Suppressor macrophage treated with lipopolysaccharide for 1 hour (primary cell): ENCODE data around the gene ELOVL6.
"Not testable (repeated sequence)": the region's sequence is repeated elsewhere in the genome, so short reads cannot be mapped to it uniquely, and the experiment has no call there.

Experiments used
- DNase-seq, 3 donors: peaks; one replicate each; pipeline ENCODE4 v3.0.0-alpha.2; 2020 to 2022

ELOVL6 gene

DNA sequence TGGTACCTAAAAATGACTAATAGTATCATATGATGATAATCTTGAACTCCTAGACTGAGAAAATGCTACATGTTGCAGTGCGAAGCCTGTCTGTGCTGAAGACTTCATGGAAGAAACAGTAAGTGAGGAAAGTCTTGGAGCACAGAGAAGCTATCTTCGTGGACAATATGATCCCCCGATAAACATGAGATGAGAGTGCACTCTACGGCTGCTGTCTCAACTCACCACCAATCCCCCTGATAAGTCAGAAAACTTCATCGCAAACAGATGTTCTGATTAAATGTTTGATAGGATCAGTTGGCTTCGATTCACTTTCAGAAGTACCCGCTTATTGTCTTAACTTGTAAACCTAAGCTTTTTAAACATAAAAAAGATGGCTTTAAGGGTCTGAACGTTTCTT, 130.2 kb downstream of the ELOVL6 start:
- no peak for DNase-seq

DNA sequence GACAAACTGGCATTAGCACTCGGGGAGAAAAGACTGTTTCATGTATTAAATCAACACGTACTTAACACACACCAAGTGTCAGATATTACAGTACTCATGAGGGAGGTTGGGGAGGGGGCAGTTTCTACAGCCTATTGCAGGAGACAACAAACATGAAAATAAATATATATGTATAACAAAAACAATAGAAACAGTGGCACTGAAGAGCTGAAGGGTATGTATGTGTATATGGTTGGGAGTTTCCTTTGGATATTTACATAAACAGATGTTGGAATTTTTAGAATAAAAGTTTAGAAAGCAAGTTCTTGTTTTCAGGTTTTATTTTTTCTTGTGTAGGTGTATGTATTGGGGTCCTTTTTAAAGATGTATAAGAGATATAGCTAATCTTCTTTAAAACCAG, 133.5 kb downstream of the ELOVL6 start:
- DNase-seq: no peak

DNA sequence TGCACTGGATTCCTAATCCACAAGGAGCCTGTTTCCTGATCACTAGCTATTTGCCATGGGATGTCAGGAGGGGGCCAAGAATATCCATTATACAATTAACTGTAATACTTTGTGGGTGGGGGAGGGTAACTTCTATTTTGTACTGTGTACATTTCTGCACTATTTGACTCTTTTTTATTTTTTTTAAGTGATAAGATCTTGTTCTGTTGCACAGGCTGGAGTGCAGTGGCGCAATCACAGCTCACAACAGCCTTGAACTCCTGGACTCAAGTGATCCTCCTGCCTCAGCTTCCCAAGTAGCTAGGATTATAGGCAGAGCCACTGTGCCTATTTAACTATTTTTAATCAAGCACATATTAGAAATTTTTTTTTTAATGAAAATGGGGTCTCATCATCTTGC, 134.1 kb downstream of the ELOVL6 start:
- DNase-seq: no peak

DNA sequence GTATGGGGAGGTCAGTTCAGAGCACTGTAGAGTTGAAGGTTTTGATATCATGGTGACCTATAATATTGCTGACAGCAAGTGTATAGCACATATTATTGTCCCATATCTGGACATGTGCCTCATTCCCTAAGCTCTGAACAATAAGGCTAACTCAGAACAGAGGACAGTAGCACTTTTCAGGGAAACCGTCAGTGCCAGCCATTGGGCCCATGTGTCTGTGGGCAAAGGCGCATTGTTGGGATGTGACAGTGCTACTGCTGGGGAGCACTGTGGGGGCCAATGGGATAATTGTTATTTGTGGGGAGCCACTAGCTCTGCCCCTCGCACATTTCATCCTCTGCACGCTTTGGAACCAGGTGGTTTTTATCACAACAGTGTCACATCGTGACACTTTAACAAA, 136.2 kb downstream of the ELOVL6 start:
- no peak for DNase-seq

DNA sequence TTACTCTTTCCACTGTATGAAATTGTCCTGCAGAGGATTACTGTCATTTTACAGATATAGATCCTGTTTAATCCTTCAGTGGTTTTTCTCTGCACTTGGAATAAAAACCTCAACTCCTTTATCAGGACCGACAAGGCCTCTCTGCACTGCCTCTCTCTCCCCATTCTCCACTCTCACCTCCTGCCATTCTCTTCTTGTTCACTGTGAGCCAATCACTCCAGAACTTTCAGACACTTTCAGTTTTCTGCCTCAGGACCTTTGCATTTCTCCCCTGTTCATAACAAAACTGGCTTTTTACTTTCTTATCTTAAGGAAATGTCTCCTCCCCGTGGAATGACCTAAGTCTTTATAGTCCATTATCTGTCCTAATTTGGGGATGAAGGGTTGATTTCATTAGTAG, 137.3 kb downstream of the ELOVL6 start:
- no peak for DNase-seq

DNA sequence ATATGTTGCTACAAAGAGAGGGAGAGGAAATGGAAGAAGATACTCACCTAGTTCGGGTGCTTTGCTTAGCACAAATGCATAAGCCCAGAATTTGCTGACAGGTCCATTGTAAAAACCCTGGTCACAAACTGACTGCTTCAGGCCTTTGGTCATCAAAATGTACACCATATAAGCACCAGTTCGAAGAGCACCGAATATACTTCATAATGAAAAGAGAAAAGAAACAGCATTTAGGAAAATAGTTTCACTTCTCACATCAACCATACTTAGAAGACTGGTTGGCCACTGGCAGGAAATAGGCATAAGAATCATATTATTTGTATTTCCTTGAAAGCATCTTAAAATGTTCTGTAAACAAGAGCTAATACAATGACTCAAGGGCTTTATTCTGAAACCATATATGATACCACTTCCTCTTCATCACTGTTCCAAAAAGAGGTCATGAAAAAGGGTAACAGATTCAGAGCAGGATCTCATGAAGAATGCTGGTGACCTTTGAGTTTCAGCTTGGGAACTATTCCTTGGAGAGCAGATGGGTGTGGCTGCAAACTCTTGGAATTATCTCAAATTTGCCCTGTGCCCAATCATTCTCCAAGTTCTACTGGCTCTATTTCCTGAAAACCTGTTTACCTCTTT, 138.7 kb downstream of the ELOVL6 start:
- DNase-seq: peak; percentile 5 to 56 (median 56)

DNA sequence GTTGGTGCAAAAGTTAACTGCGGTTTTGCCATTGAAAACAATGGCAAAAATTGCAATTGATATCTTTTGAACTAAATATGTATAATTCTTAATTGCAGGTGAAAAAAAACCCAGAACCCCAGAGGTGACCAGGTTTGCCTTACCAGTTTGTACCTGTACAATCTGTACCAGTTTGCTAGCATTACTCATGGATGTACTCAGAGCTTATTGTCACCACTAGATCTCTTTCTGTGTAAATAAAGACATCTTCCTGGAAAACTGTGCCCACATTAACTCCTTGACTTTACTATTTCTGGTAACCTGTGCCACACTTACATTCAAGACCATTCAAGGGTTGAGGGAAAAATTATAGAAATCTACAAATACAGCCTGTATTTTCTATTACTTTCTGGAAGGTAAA, 139.7 kb downstream of the ELOVL6 start:
- no peak for DNase-seq

DNA sequence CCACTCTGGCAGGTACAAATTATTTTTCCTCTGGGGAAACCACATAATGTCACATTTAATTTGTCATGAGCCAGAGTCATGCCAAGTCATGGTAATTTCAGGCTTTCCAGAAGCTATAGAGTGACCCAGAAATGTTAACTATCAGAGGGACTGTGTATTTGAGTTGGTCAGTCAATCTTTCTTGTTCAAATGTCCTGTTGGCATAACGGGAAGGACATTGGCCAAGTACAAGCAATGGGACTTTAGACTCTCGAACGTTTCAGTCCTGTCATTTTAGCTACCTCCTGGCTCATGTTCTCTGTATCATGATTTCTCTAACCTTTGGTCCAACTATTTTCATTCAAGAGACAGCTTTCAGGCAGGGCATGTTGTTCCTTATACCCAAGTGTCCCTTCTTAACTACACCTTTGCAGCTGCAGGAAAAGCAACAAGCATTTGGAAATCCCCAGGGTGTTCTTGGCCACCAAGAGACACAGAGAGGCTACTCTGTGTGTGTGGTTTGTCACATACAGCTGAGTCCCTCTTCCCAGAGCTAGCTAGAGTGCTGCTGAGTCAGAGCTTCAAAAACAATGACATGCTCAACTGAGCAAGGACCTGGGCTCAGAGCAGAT, 143.2 kb downstream of the ELOVL6 start:
- DNase-seq: peak in 2 of 3 donors; percentile 13 to 20

DNA sequence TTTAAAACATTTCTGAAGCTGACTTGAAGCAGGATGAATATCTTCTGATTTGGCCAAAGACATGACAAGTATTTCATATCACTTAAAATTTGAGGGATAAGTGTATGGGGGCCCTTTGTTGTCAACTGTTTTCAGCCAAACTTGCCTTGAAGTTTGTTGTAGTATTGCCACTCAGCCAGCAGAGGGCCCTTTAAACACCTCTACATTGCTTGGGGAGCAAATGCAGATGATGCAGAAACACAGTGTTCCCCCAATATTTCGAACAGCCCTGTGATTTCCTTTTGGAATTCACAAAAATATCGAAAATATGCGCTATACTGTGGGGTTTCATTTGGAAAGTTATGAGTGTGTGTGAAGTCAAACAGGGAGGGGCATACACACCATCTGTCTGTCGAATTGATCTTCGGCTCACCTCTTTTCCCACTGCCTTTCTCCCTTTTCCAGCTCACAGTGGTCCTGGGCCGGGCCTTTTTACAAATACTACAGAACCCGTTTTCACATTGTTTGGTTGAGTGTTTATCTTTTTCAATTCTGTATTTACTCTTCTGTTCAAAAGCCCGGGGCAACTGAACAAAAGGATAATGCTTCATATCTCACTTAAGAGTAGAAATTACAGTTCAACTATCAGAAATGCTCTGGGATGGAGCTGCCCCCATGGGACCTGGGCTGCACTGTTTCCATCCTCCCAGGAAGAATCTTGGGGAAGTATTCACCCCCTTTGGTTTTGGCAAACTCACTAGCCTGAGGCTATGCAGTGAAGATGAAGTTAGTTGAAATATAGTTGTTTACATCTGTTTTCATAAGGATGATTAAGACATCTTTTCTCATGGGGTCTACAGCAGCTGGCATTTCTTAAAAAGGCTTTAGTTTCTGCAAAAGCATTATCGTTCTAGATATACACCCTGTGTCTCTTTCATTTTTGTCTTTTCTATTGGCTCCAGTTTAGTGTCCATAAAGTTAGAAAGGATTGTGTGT, 148.2 kb downstream of the ELOVL6 start:
- DNase-seq: peak; percentile 57 to 67 (median 62)

DNA sequence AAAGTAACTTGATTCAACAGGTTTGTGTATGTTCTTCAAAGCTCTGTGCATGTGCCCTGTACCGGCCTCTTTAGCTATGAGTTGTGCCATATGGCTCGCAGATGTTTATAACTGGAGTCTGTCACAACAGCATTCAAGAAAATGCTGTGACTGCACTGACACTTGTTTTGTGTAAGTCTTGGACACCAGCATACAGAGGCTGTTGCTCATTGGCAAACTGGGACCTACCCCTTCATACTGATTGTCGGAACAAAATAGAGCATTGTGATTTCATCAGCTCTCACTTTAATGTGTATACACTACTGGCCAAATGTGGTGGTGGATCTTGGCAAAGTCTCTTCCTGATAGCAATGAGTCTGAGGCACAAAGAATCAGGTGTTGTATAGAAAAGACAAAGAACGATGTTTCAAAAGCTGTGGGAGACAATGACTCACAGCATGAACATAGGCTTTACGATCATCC, 151.8 kb downstream of the ELOVL6 start:
- DNase-seq: no peak

DNA sequence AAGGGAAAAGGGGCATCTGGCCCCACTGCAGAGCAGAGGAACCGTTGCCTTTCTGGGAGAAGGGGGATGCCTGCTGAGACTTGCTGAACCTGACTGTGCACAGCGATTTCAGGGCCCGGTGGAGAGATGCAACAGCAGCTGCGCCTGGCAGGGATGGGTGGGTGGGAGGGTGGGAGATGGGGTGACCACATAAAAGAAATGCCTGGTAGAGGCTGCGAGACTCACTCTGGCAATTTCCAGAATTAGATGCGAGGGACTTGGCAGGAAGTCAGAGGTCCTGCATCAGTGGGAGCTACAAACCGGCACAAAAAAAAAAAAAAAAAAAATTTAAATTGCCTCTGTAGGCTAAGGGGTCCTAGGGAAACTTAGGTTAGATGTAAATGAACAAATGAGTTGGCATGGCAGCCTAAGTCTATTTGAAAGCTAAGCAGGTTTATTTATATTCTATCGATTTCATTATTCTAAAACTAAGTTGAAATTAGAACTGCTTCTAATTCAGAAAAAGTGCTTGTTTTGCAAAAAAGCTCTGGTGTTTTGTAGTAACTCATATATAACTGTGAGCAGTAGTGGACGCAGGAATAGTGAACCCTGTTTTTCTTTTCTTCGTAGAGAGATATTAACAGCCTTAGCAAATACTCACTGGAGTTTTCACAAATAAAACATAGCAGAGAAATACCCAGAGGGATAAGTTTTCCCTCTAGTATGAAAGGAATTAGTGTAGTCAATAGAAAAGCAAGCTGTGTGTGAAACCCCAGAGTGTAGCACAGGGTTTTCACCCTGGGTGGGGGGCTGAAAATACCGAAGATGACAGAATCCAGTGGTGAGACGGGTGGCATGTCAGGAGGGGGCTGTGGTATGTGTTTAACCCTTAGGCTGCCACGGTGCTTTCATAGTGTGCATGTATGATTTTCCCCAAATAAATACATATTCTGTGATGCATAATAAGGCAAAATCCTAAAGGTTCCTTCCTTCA, 155.6 kb downstream of the ELOVL6 start:
- no peak for DNase-seq

DNA sequence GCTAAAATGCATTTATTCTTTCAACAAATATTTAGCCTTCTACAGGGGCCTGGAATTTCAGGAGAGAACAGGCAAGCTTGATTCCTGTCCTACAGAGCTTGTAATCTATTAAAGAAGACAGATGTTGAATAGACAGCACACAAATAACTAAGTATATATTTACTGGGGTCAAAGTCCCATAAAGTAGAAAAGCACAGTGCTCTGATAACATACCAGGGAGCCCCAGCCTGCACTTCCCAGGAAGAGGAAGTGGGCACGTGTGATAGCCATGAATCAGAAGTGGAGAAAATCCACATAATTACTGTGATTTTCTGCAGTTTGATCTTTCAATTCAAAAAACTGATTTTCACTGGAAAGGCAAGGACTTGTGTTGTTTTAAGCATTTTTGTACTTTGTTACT, 156.7 kb downstream of the ELOVL6 start:
- DNase-seq: peak in 2 of 3 donors; percentile 24 to 47

DNA sequence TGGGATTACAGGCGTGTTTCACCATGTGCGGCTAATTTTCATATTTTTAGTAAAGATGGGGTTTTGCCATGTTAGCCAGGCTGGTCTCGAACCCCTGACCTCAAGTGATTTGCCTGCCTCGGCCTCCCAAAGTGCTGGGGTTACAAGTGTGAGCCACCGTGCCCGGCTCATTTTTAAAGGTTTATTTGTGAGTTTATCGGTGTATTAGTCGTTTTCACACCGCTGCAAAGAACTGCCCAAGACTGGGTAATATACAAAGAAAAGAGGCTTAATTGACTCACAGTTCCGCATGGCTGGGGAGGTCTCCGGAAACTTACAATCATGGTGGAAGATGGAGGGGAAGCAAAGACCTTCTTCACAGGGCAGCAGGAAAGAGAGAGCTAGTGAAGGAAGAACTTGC, 159.3 kb downstream of the ELOVL6 start:
- DNase-seq: not testable (repeated sequence)

DNA sequence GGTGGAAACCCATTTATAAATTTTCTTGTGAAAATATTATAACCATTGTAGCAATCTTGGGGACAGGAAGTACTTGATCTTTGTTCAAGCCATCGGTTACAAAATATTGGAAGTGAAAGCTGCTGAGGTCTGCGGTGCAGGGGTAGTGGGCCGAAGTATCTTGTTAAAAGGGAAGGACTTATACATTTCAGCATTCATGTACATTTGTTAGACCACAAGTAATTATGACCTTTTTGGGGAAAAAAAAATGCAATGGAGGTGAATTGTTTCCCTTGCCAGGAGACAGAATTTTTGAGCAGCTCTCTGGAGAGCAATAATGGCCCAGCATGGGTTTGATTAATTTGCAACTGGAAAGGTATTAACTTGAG, 164.4 kb downstream of the ELOVL6 start:
- peak; percentile 74 to 83 (median 76) for DNase-seq

DNA sequence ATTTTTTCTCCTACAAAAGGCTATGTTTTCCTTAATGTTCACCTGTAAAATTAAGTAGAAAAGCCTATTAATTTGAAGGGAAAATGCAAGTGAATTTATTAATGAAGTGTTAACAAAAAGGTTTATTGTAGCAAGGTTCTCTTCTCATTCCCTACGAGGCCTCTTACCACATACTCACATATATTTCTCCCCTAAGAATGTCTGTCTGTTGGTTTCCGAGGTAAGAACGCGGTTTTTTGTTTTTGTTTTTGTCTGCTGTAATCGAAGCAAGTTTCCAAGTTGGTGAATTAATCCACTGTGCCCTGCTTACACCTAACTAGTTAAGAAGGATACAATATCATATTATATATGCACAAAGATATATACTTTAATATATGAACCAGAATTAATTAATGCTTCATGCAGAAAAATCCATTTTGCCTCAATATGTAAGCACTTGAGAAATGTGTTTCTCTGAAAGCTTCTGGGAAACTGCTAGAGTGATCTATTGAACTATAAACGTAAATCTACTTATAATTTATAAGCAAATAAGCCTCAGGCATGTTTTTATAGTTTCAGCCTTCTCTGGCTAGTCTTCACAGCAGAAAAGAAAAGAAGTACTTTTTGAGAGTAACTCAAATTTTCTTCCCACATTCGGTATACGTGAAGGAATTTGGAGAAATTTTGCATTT, 164.9 kb downstream of the ELOVL6 start:
- DNase-seq: peak in 1 of 3 donors; percentile 18

DNA sequence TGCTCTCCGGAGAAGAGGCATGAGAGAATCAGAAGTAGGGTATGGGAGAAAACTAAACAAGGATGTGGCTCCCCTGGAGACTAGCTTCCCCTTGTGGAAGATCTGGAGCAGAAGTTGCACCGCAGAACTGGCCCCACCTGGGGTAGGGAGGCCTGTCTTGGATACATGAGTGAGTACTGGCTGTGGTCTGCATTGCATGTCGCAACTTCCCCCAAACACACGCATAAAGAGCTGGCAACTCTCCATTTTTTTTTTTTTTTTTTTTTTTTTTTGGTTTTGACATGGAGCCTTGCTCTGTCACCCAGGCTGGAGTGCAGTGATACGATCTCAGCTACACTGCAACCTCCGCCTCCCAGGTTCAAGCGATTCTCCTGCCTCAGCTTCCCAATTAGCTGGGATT, 165.8 kb downstream of the ELOVL6 start:
- peak; percentile 29 to 71 (median 53) for DNase-seq

DNA sequence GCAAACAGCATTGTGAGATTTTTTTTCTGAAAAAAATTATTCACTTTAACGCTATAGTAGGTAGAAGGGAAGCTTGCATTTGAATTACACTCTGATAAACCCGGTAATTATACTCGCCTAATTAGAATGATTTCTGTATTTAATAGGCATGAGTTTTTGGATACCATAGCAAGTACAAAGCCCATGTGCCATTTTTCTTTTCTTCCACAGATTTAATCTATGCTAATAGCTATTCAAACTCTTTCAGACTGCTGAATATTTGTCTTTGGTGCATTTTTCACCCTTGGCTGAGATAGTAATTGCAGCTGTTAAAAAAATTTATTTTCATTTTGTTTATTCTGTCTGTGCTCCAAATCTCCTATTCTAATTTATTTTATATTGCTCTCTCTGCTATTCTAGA, 172.7 kb downstream of the ELOVL6 start:
- DNase-seq: no peak

DNA sequence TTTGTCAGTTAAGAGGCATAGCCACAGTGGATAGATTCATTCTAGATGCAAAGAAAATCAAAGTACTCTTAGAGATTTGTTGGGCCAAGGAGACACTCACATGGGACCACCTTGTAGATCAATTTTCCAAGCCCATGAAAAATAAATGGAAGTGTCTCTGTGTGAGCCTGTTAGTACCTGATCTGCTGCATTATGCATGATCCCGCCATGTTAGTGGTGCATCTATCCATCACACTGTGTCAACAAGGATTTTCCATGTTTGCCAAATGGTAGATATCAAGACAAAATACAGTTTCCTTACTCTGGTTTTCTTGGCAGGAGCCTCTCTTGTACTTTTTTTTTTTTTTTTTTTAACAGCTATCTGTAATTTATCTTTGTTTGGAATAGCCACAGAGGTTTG, 173.4 kb downstream of the ELOVL6 start:
- no peak for DNase-seq

DNA sequence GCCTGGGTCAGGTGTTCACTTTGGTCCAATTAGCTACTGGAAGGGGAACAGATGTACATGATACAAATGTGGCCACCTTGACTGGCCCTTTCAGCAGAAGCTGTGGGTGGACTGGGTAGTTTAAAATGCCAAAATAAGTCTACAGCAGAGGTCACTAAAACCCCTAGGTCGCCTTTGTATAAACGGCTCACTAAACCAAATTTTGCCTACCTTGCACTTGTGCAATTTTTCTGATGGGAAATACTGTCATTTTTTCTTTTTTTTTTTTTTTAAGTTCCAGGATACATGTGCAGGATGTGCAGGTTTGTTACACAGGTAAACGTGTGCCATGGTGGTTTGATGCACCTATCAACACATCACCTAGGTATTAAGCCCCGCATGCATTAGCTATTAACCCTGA, 176.0 kb downstream of the ELOVL6 start:
- DNase-seq: no peak

DNA sequence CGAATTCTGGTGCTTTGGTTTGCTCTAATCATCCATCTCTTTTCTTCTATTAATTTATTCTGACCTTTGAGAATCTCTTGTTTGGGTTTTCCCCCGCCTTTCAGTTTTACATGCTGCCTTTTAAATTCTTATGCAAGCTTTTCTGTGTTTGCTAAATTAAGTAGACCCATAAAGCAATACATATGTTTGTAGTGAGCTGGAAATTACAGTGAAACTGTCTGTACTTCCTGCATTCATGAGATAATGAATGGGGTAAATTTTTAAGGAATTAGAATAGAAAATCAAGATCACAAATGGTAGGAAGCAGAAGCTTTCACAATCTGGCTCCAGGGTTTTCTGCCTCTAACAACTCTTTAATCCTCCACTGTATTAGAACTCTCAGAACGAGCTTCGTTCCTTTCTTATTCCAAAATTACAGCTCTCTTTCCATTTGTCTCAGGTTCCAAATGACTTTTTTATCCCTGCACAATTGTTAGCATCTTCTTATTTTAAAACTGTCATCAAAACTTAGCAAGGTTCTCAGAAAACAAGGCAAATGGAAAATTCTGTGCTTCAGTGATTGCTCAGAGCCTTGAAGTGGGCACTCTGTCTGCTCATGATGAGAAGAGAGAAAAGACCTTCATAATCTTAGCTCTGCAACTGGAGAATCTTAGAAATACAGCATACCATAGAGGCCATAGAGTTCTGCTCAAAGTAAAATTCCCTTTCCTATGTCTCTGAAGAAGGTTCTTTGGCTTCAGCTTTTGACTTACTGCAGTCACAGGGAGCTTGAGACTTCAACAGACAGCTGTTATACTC, 177.6 kb downstream of the ELOVL6 start:
- peak in 1 of 3 donors; percentile 42 for DNase-seq

DNA sequence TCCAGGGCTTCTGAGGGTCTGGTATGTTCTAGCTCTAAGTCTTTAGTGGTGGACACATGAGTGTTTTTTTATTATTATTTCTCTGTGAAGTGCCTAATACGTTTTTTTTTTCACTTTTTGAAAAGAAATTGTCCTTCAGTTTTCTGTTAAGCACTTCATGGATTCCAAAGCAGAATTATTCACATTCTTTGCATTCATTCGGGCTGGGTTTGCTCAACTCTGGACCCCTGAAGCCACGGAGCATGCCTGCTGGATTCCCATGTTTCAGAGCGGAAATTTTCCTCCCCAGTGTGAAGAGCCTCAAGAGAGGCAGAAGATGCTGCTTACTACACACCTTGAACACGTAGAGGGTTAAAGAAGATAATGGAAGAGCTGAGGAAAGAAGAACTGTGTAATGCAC, 178.3 kb downstream of the ELOVL6 start:
- no peak for DNase-seq
